ENCODE results near the gene BMP3.

BMP3 gene

GRCh38 chr4:81030061-81030980 is at the start of gene BMP3:
Gene BMP3 (plus strand): TSS chr4:81030708. CDS start chr4:81031285, 577 bp downstream.
- peak within 1 kb of the TSS; percentile 57 for H3K4me3 ChIP-seq (ENCODE audit: low read depth, low read length)
- DNase-seq (ENCODE audit: low read depth): peak; percentile 13
- TF ChIP-seq CTCF (IDR thresholded peaks at IDR 0.05; ENCODE audit: insufficient read depth, low read depth, low read length, missing control alignments): no peak

- no peak overlapping the region for H3K4me3 ChIP-seq (ENCODE audit: low read depth, low read length)
- no peak for DNase-seq (ENCODE audit: low read depth)
- no peak for TF ChIP-seq CTCF (IDR thresholded peaks at IDR 0.05; ENCODE audit: insufficient read depth, low read depth, low read length, missing control alignments)
Observed at GRCh38 chr4:80986011-80986410, 44.5 kb upstream of the BMP3 start.

- DNase-seq (ENCODE audit: low read depth): peak; percentile 72
- no peak overlapping the region for H3K4me3 ChIP-seq (ENCODE audit: low read depth, low read length)
- TF ChIP-seq CTCF (IDR thresholded peaks at IDR 0.05; ENCODE audit: insufficient read depth, low read depth, low read length, missing control alignments): peak; percentile 68
Observed at GRCh38 chr4:80989921-80990544, 40.5 kb upstream of the BMP3 start.

- no peak for TF ChIP-seq CTCF (IDR thresholded peaks at IDR 0.05; ENCODE audit: insufficient read depth, low read depth, low read length, missing control alignments)
- peak; percentile 3 for DNase-seq (ENCODE audit: low read depth)
- no peak overlapping the region for H3K4me3 ChIP-seq (ENCODE audit: low read depth, low read length)
Observed at GRCh38 chr4:80990851-80991250, 39.7 kb upstream of the BMP3 start.

GRCh38 chr4:80999943-81000342 is 30.6 kb upstream of the BMP3 start:
- no peak overlapping the region for H3K4me3 ChIP-seq (ENCODE audit: low read depth, low read length)
- no peak for TF ChIP-seq CTCF (IDR thresholded peaks at IDR 0.05; ENCODE audit: insufficient read depth, low read depth, low read length, missing control alignments)
- DNase-seq (ENCODE audit: low read depth): no peak

- TF ChIP-seq CTCF (IDR thresholded peaks at IDR 0.05; ENCODE audit: insufficient read depth, low read depth, low read length, missing control alignments): no peak
- peak; percentile 49 for DNase-seq (ENCODE audit: low read depth)
- no peak overlapping the region for H3K4me3 ChIP-seq (ENCODE audit: low read depth, low read length)
Observed at GRCh38 chr4:81003597-81004111, 26.9 kb upstream of the BMP3 start.

Measured in GM12865 (cell line).